Esophagus squamous epithelium (tissue), 5 donors: ENCODE measurements around the gene RUNX1. TPM values are rescaled to one million over a fixed set of nuclear protein-coding genes. Genes with fewer than 3 reads are reported as not detected.

Experiments
- DNase-seq: peaks from one replicate; lab custom pipeline; 2025; lab: John Stamatoyannopoulos, UW
- H3K27ac ChIP-seq, 4 donors: fragments of 200-600 bp; sonication (generic); one replicate each; pipeline ENCODE4 v1.5.1; 2016 to 2019; ENCODE audit warnings: mild to moderate bottlenecking in 1 of 4
- H3K27me3 ChIP-seq, 4 donors: fragments of 200-600 bp; sonication (generic); 1 replicate in 3 of 4; 2 replicates in 1 of 4; pipeline versions ENCODE4 v1.5.1 to v1.6.0; 2017 to 2021; ENCODE audit warnings: antibody characterized with exemption in 1 of 4
- H3K36me3 ChIP-seq, 3 donors: fragments of 200-600 bp; sonication (generic); one replicate each; pipeline ENCODE4 v1.5.1; 2016 to 2019
- H3K4me1 ChIP-seq, 3 donors: fragments of 200-600 bp; sonication (generic); one replicate each; pipeline ENCODE4 v1.5.1; 2017 to 2019
- H3K4me3 ChIP-seq, 4 donors: fragments of 200-600 bp; sonication (generic); 1 replicate in 3 of 4; 2 replicates in 1 of 4; pipeline ENCODE4 v1.5.1; 2016 to 2019; ENCODE audit warnings: mild to moderate bottlenecking in 2 of 4, moderate library complexity in 1 of 4
- H3K9me3 ChIP-seq, 3 donors: fragments of 200-600 bp; sonication (generic); one replicate each; pipeline ENCODE4 v1.5.1; 2016 to 2019
- CTCF ChIP-seq, 6 experiments: fragments of 450-650 bp in 4 of 6; fragments of 200-600 bp in 2 of 6; sonication (generic) in 2 of 6; IDR thresholded peaks; one replicate each; pipeline ENCODE4 v1.5.1; 2016 to 2019; ENCODE audit warnings: antibody characterized with exemption in 6 of 6, mild to moderate bottlenecking in 4 of 6, moderate library complexity in 4 of 6
- POLR2A ChIP-seq, 4 donors: fragments of 450-650 bp; IDR thresholded peaks; one replicate each; pipeline ENCODE4 v1.6.1; 2017; ENCODE audit warnings: antibody characterized with exemption in 4 of 4, mild to moderate bottlenecking in 4 of 4, moderate library complexity in 3 of 4
- WGBS, 2 donors: methylation state at CpG; one replicate each; pipeline ENCODE4 v1.1.5; 2018; 5-methylcytosine and 5-hydroxymethylcytosine counted together
- intact Hi-C: fragments of 100-400 bp; cut with DNase I; formaldehyde crosslinking; loops from one replicate; pipeline ENCODE4 v1.15.0; 2022
- total RNA-seq, 4 donors: library from RNA; depleted of rRNA; stranded (reverse); fragments of >200 nt; gene quantifications; one replicate each; pipeline ENCODE4 v1.1.0, GENCODE V29; 2016
- donor health status: DM: yes; HTN: yes; CAD: no.

RUNX1 gene
- total RNA-seq, 4 donors from 2014 or later, result 8.2 to 25.4 (median 18.3) TPM

GRCh38 chr21:34803782-34804370, 245.2 kb downstream of the RUNX1 start:
- DNase-seq, result no peak
- Histone ChIP-seq H3K9me3 (no peaks in the 10 kb centered on the region), H3K4me1 (peaks cover 21 to 51% (median 30%) of the 10 kb centered on the region in 3 donors), H3K4me3 (no peak overlapping the region), H3K27ac (no peak overlapping the region), H3K27me3 (no peaks in the 10 kb centered on the region), H3K36me3 (peaks cover 0 to 9% (median 0%) of the 10 kb centered on the region in 3 donors)
- TF ChIP-seq POLR2A (IDR thresholded peaks at IDR 0.05), result no peak
- TF ChIP-seq CTCF (IDR thresholded peaks at IDR 0.05), result no peak
- 71 to 94% methylated on average over 2 of the region's 2 CpGs for WGBS, 2 donors
- intact Hi-C loops, result no loop called here

- Histone ChIP-seq H3K27ac (peak overlapping the region; percentile 64 to 80 (median 73)), H3K4me1 (peaks cover 13 to 51% (median 22%) of the 10 kb centered on the region in 3 donors), H3K27me3 (no peaks in the 10 kb centered on the region), H3K4me3 (no peak overlapping the region), H3K9me3 (no peaks in the 10 kb centered on the region), H3K36me3 (peaks cover 0 to 21% (median 0%) of the 10 kb centered on the region in 3 donors)
- intact Hi-C loops, result no loop called here
- DNase-seq, result no peak
- 75 to 78% methylated on average over 1 of the region's 1 CpG for WGBS, 2 donors
- TF ChIP-seq CTCF (IDR thresholded peaks at IDR 0.05), result no peak
- TF ChIP-seq POLR2A (IDR thresholded peaks at IDR 0.05), result no peak
Measured at GRCh38 chr21:34802180-34802899, 246.8 kb downstream of the RUNX1 start.

GRCh38 chr21:34801519-34802132, 247.5 kb downstream of the RUNX1 start:
- H3K4me1 ChIP-seq, result peaks cover 17 to 52% (median 24%) of the 10 kb centered on the region in 3 donors
- DNase-seq, result no peak
- peaks cover 0 to 27% (median 0%) of the 10 kb centered on the region in 3 donors for H3K36me3 ChIP-seq
- TF ChIP-seq POLR2A (IDR thresholded peaks at IDR 0.05) (no peak), CTCF (IDR thresholded peaks at IDR 0.05) (peak in 2 of 6 experiments; percentile 6 to 9)
- intact Hi-C loops, result no loop called here
- H3K27me3 ChIP-seq, result no peaks in the 10 kb centered on the region
- 25 to 37% methylated on average over 2 of the region's 2 CpGs for WGBS, 2 donors
- H3K27ac ChIP-seq, result peak overlapping the region; percentile 64 to 80 (median 73)
- no peak overlapping the region for H3K4me3 ChIP-seq
- no peaks in the 10 kb centered on the region for H3K9me3 ChIP-seq

GRCh38 chr21:34800797-34801518, 248.1 kb downstream of the RUNX1 start:
- Histone ChIP-seq H3K4me3 (no peak overlapping the region), H3K36me3 (peaks cover 0 to 30% (median 0%) of the 10 kb centered on the region in 3 donors), H3K27me3 (no peaks in the 10 kb centered on the region), H3K27ac (peak overlapping the region; percentile 13 to 80 (median 73)), H3K4me1 (peaks cover 21 to 59% (median 30%) of the 10 kb centered on the region in 3 donors), H3K9me3 (no peaks in the 10 kb centered on the region)
- TF ChIP-seq POLR2A (IDR thresholded peaks at IDR 0.05) (no peak), CTCF (IDR thresholded peaks at IDR 0.05) (no peak)
- no peak for DNase-seq
- 24 to 44% methylated on average over 7 of the region's 7 CpGs for WGBS, 2 donors
- intact Hi-C loops, result no loop called here
